Neural crest cell (in vitro differentiated cells): ENCODE results near the gene CPD. TPM values are rescaled to one million over a fixed set of nuclear protein-coding genes. Genes with fewer than 3 reads are reported as not detected.
"Not testable (repeated sequence)": the region's sequence is repeated elsewhere in the genome, so short reads cannot be mapped to it uniquely, and the experiment has no call there.

Experiments
- DNase-seq: peaks from one replicate; pipeline ENCODE4 v3.0.0; 2021; ENCODE audit warnings: low read depth, mixed read lengths, low spot score
- H3K27ac Mint-ChIP-seq: one replicate; pipeline ENCODE4 v1.8.0; 2021; ENCODE audit warnings: mild to moderate bottlenecking, mixed read lengths; ENCODE audit not compliant: unreplicated experiment
- H3K27me3 Mint-ChIP-seq: 2 replicates; pipeline ENCODE4 v1.8.0; 2021; ENCODE audit warnings: low read depth, mild to moderate bottlenecking, mixed read lengths
- H3K36me3 Mint-ChIP-seq: 2 replicates; pipeline ENCODE4 v1.8.0; 2021; ENCODE audit warnings: low read depth, mild to moderate bottlenecking, mixed read lengths
- H3K4me1 Mint-ChIP-seq: 2 replicates; pipeline ENCODE4 v1.8.0; 2021; ENCODE audit warnings: mixed read lengths
- H3K4me3 Mint-ChIP-seq: one replicate; pipeline ENCODE4 v1.8.0; 2021; ENCODE audit warnings: mild to moderate bottlenecking, mixed read lengths
- H3K9me3 Mint-ChIP-seq: 2 replicates; pipeline ENCODE4 v1.8.0; 2021; ENCODE audit warnings: mixed read lengths
- total RNA-seq: library from RNA; stranded (reverse); gene quantifications from 2 replicates; pipeline ENCODE4 v1.2.1, GENCODE V29; 2021
- TF ChIP-seq, protein P1 (sequence below): fragments of 200-600 bp; sonication (generic); conservative IDR thresholded peaks from 2 replicates; pipeline ENCODE4 v1.5.0; 2021; ENCODE audit warnings: antibody characterized with exemption, mild to moderate bottlenecking

Gene CPD
- total RNA-seq, 1 donor from 2014 or later, result 48.4 TPM

DNA sequence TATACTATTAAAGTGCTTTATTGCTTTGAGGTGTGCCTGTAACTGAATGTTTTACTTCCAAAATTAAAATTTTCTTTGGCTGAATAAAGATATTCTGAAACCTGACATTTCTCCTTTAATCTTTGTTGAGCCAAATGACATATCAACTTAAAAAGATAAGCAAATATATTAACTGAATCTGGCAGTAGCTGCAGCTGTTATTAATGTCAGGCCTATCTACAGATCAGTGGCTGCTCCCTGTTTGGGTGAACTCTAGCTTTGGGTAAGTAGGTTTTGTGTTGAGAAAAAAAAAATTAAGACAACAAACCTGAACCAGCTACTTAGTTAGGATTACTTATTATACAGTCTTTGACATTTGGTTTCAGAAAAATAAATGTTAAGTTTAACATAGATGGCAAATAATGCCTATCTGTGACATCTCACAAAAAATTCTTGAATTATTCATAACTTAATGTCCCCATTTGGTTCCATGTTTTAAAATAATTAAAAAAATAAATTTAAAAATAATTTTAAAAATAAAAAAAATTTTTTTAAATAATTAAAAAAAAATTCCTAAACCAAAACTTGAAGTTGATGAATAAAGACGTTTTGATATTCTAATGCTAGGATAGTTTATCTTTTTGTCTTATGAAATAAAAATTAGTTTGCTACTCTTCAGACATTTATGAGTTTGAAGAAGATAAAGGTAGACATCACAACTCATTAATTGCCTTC lies 19.8 kb downstream of the CPD start:
- no peak overlapping the region for H3K27ac Mint-ChIP-seq
- peaks cover 7% of the 10 kb centered on the region for H3K36me3 Mint-ChIP-seq
- H3K4me1 Mint-ChIP-seq, result no peaks in the 10 kb centered on the region
- H3K4me3 Mint-ChIP-seq, result no peak overlapping the region
- no peaks in the 10 kb centered on the region for H3K9me3 Mint-ChIP-seq
- H3K27me3 Mint-ChIP-seq, result no peaks in the 10 kb centered on the region
- TF ChIP-seq, protein P1, sequence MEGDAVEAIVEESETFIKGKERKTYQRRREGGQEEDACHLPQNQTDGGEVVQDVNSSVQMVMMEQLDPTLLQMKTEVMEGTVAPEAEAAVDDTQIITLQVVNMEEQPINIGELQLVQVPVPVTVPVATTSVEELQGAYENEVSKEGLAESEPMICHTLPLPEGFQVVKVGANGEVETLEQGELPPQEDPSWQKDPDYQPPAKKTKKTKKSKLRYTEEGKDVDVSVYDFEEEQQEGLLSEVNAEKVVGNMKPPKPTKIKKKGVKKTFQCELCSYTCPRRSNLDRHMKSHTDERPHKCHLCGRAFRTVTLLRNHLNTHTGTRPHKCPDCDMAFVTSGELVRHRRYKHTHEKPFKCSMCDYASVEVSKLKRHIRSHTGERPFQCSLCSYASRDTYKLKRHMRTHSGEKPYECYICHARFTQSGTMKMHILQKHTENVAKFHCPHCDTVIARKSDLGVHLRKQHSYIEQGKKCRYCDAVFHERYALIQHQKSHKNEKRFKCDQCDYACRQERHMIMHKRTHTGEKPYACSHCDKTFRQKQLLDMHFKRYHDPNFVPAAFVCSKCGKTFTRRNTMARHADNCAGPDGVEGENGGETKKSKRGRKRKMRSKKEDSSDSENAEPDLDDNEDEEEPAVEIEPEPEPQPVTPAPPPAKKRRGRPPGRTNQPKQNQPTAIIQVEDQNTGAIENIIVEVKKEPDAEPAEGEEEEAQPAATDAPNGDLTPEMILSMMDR, result no peak
- no peak for DNase-seq

DNA sequence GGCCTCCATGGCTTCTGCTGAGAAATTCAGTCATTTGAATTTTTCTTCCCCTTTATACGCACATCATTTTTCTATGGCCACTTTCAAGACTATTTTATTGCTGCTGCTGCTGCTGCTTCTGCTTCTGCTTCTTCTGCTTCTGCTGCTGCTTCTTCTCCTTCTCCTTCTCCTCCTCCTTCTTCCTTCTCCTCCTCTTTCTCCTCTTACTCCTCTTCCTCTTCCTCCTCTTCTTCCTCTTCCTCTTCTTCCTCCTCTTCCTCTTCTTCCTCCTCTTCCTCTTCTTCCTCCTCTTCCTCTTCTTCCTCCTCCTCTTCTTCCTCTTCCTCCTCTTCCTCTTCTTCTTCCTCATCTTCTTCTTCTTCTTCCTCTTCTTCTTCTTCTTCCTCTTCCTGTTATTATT lies 22.4 kb downstream of the CPD start:
- Mint-ChIP-seq H3K4me3 (no peak overlapping the region), H3K36me3 (peaks cover 10% of the 10 kb centered on the region), H3K27ac (no peak overlapping the region), H3K27me3 (no peaks in the 10 kb centered on the region), H3K9me3 (no peaks in the 10 kb centered on the region), H3K4me1 (peaks cover 6% of the 10 kb centered on the region)
- DNase-seq, result no peak
- TF ChIP-seq, protein P1, result no peak

DNA sequence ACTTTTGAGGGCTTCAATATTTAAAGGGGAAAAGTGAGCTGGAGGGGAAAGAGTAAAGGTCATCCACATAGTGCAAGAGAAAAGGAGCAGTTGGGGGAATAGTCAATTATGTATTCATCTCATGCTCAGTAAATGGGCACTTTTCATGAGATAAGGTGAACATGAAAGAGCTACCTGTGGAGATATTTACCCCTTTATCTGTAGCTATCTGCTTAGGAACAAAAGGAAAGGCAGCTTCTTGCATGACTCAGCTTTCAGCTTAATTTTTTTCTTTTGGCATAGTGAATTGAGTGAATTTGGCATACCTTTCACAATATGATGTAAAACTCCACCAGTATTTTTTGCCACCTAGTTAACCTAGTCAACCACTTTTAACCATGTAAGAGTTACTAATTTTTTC lies 26.4 kb downstream of the CPD start:
- Mint-ChIP-seq H3K4me3 (no peak overlapping the region), H3K9me3 (peaks cover 3% of the 10 kb centered on the region), H3K27ac (no peak overlapping the region)

DNA sequence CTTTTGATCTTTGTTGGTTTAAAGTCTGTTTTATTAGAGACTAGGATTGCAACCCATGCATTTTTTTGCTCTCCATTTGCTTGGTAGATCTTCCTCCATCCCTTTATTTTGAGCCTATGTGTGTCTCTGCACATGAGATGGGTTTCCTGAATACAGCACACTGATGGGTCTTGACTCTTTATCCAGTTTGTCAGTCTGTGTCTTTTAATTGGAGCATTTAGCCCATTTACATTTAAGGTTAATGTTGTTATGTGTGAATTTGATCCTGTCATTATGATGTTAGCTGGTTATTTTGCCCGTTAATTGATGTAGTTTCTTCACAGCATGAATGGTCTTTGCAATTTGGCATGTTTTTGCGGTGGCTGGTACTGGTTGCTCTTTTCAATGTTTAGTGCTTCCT lies 31.9 kb downstream of the CPD start:
- not testable (repeated sequence) for H3K27ac Mint-ChIP-seq, H3K4me3 Mint-ChIP-seq, H3K27me3 Mint-ChIP-seq, DNase-seq, H3K9me3 Mint-ChIP-seq, H3K4me1 Mint-ChIP-seq
- H3K36me3 Mint-ChIP-seq, result peaks cover 32% of the 10 kb centered on the region

More for the DNA sequence above, 26.4 kb downstream of the CPD start:
- no peak for DNase-seq
- Mint-ChIP-seq H3K4me1 (peaks cover 6% of the 10 kb centered on the region), H3K36me3 (peaks cover 25% of the 10 kb centered on the region), H3K27me3 (no peaks in the 10 kb centered on the region)
- TF ChIP-seq, protein P1, result no peak

DNA sequence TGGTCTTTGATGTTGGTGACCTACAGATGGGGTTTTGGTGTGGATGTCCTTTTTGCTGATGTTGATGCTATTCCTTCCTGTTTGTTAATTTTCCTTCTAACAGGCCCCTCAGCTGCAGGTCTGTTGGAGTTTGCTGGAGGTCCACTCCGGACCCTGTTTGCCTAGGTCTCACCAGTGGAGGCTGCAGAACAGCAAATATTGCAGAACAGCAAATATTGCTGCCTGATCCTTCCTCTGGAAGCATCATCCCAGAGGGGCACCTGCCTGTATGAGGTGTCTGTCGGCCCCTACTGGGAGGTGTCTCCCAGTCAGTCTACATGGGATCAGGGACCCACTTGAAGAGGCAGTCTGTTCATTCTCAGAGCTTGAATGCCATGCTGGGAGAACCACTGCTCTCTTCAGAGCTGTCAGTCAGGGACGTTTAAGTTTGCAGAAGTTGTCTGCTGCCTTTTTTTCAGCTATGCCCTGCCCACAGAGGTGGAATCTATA lies 33.3 kb downstream of the CPD start:
- not testable (repeated sequence) for H3K27ac Mint-ChIP-seq, H3K27me3 Mint-ChIP-seq
- H3K36me3 Mint-ChIP-seq, result peaks cover 28% of the 10 kb centered on the region

DNA sequence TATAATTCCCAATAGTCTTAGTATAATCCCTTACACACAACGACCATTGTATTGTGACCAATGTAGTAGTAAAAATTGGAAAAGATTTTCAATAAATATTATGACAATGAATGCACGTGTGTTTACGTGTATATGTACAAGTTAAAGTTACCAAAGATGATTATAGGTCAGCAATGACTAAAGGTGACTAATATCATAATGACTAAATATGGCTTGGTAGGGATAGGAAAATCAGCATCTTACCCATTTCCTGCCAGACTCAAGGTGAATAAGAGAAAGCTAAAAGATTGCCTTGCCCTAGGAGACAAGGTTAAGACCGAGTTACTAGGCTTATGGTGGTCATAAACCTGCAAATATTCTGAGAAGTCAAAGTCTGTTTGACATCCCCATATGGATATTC lies 34.4 kb downstream of the CPD start:
- no peak overlapping the region for H3K4me3 Mint-ChIP-seq
- TF ChIP-seq, protein P1, result no peak
- H3K36me3 Mint-ChIP-seq, result peaks cover 20% of the 10 kb centered on the region
- H3K27me3 Mint-ChIP-seq, result no peaks in the 10 kb centered on the region
- no peak for DNase-seq
- no peaks in the 10 kb centered on the region for H3K4me1 Mint-ChIP-seq
- peaks cover 10% of the 10 kb centered on the region for H3K9me3 Mint-ChIP-seq
- no peak overlapping the region for H3K27ac Mint-ChIP-seq

More for the DNA sequence above, 33.3 kb downstream of the CPD start:
- DNase-seq, H3K4me3 Mint-ChIP-seq, H3K4me1 Mint-ChIP-seq, H3K9me3 Mint-ChIP-seq: not testable (repeated sequence)
